HG03442 (cell line): Measurements from ENCODE around the gene MAP3K14.
"Not testable (repeated sequence)": the region's sequence is repeated elsewhere in the genome, so short reads cannot be mapped to it uniquely, and the experiment has no call there.

ENCODE experiments used
- ATAC-seq: cut with Tn5 transposase; IDR thresholded peaks from one replicate; pipeline ENCODE4 v1.9.1; 2021; ENCODE audit warnings: mild to moderate bottlenecking, moderate library complexity; ENCODE audit not compliant: unreplicated experiment

MAP3K14 gene

GRCh38 chr17:45302220-45302619, 14.6 kb downstream of the MAP3K14 start:
- not testable (repeated sequence) for ATAC-seq

- no peak for ATAC-seq
Measured at GRCh38 chr17:45301674-45302073, 15.1 kb downstream of the MAP3K14 start.

- ATAC-seq: no peak
Measured at GRCh38 chr17:45300060-45300751, 16.6 kb downstream of the MAP3K14 start.

- no peak for ATAC-seq
Measured at GRCh38 chr17:45299361-45299760, 17.5 kb downstream of the MAP3K14 start.

GRCh38 chr17:45298546-45299285, 18.1 kb downstream of the MAP3K14 start:
- no peak for ATAC-seq

- ATAC-seq: no peak
Measured at GRCh38 chr17:45296833-45297124, 20.0 kb downstream of the MAP3K14 start.

- ATAC-seq: no peak
Measured at GRCh38 chr17:45296003-45296832, 20.6 kb downstream of the MAP3K14 start.

GRCh38 chr17:45294506-45294905, 22.3 kb downstream of the MAP3K14 start:
- ATAC-seq: no peak

GRCh38 chr17:45293413-45294211, 23.2 kb downstream of the MAP3K14 start:
- ATAC-seq: no peak

- no peak for ATAC-seq
Measured at GRCh38 chr17:45292696-45293412, 24.0 kb downstream of the MAP3K14 start.

GRCh38 chr17:45291171-45291805, 25.5 kb downstream of the MAP3K14 start:
- ATAC-seq: no peak

GRCh38 chr17:45290269-45290765, 26.5 kb downstream of the MAP3K14 start:
- no peak for ATAC-seq

- ATAC-seq: no peak
Measured at GRCh38 chr17:45289301-45290268, 27.2 kb downstream of the MAP3K14 start.

GRCh38 chr17:45288825-45289224, 28.0 kb downstream of the MAP3K14 start:
- ATAC-seq: no peak

- ATAC-seq: no peak
Measured at GRCh38 chr17:45287526-45288500, 29.0 kb downstream of the MAP3K14 start.

GRCh38 chr17:45286286-45286685, 30.5 kb downstream of the MAP3K14 start:
- no peak for ATAC-seq
